DMS 273 (cell line): ENCODE measurements around the gene PCBP3.

Experiments
- DNase-seq: peaks from one replicate; lab custom pipeline; 2025; ENCODE audit not compliant: unreplicated experiment; lab: John Stamatoyannopoulos, UW

The PCBP3 gene

GRCh38 chr21:45723049-45723958 lies 79.8 kb downstream of the PCBP3 start:
- DNase-seq, result no peak

- DNase-seq, result peak; percentile 77
Measured at GRCh38 chr21:45724345-45724961, 80.9 kb downstream of the PCBP3 start.

GRCh38 chr21:45724994-45725843 lies 81.7 kb downstream of the PCBP3 start:
- DNase-seq, result peak; percentile 18

GRCh38 chr21:45725844-45726200 lies 82.3 kb downstream of the PCBP3 start:
- DNase-seq, result no peak

- peak; percentile 28 for DNase-seq
Measured at GRCh38 chr21:45726438-45726837, 82.9 kb downstream of the PCBP3 start.

- no peak for DNase-seq
Measured at GRCh38 chr21:45727390-45727789, 83.9 kb downstream of the PCBP3 start.

GRCh38 chr21:45735259-45736000 lies 91.9 kb downstream of the PCBP3 start:
- DNase-seq, result no peak

GRCh38 chr21:45736042-45736689 lies 92.6 kb downstream of the PCBP3 start:
- DNase-seq, result no peak

- DNase-seq, result peak; percentile 41
Measured at GRCh38 chr21:45736690-45737484, 93.4 kb downstream of the PCBP3 start.

- no peak for DNase-seq
Measured at GRCh38 chr21:45737485-45738166, 94.1 kb downstream of the PCBP3 start.

GRCh38 chr21:45739218-45740087 lies 95.9 kb downstream of the PCBP3 start:
- no peak for DNase-seq

- DNase-seq, result no peak
Measured at GRCh38 chr21:45740088-45740440, 96.5 kb downstream of the PCBP3 start.

GRCh38 chr21:45740491-45741357 lies 97.2 kb downstream of the PCBP3 start:
- no peak for DNase-seq

GRCh38 chr21:45741691-45742090 lies 98.2 kb downstream of the PCBP3 start:
- DNase-seq, result no peak

- DNase-seq, result no peak
Measured at GRCh38 chr21:45742247-45742646, 98.7 kb downstream of the PCBP3 start.

- DNase-seq, result no peak
Measured at GRCh38 chr21:45745256-45745655, 101.7 kb downstream of the PCBP3 start.

GRCh38 chr21:45747233-45747766 lies 103.8 kb downstream of the PCBP3 start:
- DNase-seq, result peak; percentile 61
